ENCODE results near the gene CLEC7A. TPM values are rescaled to one million over a fixed set of nuclear protein-coding genes. Genes with fewer than 3 reads are reported as not detected.

Gene CLEC7A
- total RNA-seq, 2 donors from 2014 or later: 3.4 to 4.6 TPM

GRCh38 chr12:10097521-10097920 lies 32.5 kb downstream of the CLEC7A start:
- no peaks in the 10 kb centered on the region for H3K36me3 ChIP-seq
- 22% methylated on average over 3 of the region's 3 CpGs for WGBS
- no peaks in the 10 kb centered on the region for H3K4me1 ChIP-seq (replicated peaks)
- no peaks in the 10 kb centered on the region for H3K27me3 ChIP-seq (replicated peaks; ENCODE audit: insufficient read depth)
- TF ChIP-seq POLR2AphosphoS5 (IDR thresholded peaks at IDR 0.05) (no peak), POLR2A (IDR thresholded peaks at IDR 0.05) (no peak)
- TF ChIP-seq, protein P1, sequence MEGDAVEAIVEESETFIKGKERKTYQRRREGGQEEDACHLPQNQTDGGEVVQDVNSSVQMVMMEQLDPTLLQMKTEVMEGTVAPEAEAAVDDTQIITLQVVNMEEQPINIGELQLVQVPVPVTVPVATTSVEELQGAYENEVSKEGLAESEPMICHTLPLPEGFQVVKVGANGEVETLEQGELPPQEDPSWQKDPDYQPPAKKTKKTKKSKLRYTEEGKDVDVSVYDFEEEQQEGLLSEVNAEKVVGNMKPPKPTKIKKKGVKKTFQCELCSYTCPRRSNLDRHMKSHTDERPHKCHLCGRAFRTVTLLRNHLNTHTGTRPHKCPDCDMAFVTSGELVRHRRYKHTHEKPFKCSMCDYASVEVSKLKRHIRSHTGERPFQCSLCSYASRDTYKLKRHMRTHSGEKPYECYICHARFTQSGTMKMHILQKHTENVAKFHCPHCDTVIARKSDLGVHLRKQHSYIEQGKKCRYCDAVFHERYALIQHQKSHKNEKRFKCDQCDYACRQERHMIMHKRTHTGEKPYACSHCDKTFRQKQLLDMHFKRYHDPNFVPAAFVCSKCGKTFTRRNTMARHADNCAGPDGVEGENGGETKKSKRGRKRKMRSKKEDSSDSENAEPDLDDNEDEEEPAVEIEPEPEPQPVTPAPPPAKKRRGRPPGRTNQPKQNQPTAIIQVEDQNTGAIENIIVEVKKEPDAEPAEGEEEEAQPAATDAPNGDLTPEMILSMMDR (IDR thresholded peaks at IDR 0.05): no peak
- H3K27ac ChIP-seq: peak overlapping the region in 1 of 2 donors; percentile 29
- H3K9me3 ChIP-seq: no peaks in the 10 kb centered on the region
- no peak overlapping the region for H3K4me3 ChIP-seq
- intact Hi-C loops (cut with DNase I): no loop called here
- DNase-seq (ENCODE audit: low spot score): no peak

DNA sequence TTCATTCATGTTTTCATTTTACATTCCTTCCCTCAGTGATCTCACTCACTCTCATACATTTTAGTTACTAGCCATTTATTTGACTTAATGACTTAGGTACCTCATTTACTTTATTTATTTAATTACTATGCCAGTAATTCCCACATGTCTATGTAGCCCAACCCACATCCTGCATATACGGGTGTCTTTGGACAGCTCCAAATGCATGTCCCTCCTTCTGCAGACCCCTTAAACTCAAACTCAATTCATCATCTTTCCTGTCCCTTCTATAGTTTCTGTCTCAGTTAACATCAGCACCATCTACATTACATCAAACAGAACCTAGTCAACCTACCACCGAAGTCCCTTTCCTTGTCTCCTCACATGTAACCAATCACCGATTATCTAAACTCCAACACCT lies 34.0 kb downstream of the CLEC7A start:
- WGBS: 87% methylated on average over 3 of the region's 3 CpGs
- H3K4me3 ChIP-seq: no peak overlapping the region
- no peak for DNase-seq (ENCODE audit: low spot score)
- intact Hi-C loops (cut with DNase I): no loop called here
- no peaks in the 10 kb centered on the region for H3K4me1 ChIP-seq (replicated peaks)
- H3K36me3 ChIP-seq: no peaks in the 10 kb centered on the region
- H3K27ac ChIP-seq: no peak overlapping the region
- TF ChIP-seq POLR2AphosphoS5 (IDR thresholded peaks at IDR 0.05): no peak
- TF ChIP-seq POLR2A (IDR thresholded peaks at IDR 0.05): no peak
- TF ChIP-seq, protein P1 (IDR thresholded peaks at IDR 0.05): no peak
- H3K9me3 ChIP-seq: no peaks in the 10 kb centered on the region
- no peaks in the 10 kb centered on the region for H3K27me3 ChIP-seq (replicated peaks; ENCODE audit: insufficient read depth)

DNA sequence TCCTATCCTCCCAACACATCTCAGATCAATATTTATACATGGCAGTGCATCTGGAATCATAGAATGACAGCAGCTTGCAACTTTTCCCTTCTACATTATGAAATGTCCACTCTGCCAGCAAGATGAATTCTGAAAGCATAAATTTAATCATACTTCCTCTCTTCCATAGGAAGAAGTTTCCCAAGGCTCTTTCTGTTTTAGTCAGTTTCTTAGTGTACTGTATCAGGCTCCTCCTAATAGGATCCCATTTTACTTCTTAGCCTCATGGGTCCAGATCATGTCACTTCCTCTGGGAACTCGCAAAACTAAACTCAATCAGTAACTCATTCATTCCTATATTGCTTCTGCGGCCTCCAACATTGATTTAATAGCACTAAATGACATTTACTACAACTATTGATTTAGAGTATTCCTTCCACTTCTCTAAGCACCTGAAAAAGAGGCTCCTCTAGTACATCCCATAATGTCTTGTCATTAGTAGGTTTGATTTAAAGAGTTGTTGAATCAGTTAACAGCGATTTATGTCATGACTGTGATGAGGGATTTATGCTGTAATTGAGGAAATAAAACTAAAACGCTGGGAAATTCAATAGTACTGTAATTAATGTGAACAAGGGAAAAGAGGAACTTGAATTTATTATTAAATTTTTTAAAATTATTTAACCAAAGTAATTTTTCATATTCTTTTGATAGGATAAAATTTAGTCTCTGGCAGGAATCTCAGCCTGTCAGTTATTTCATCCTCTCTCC lies 35.2 kb downstream of the CLEC7A start:
- no peaks in the 10 kb centered on the region for H3K9me3 ChIP-seq
- intact Hi-C loops (cut with DNase I): no loop called here
- no peak overlapping the region for H3K27ac ChIP-seq
- WGBS: 56% methylated on average over 4 of the region's 4 CpGs
- no peak overlapping the region for H3K4me3 ChIP-seq
- H3K4me1 ChIP-seq (replicated peaks): no peaks in the 10 kb centered on the region
- H3K27me3 ChIP-seq (replicated peaks; ENCODE audit: insufficient read depth): no peaks in the 10 kb centered on the region
- H3K36me3 ChIP-seq: no peaks in the 10 kb centered on the region
- no peak for DNase-seq (ENCODE audit: low spot score)
- TF ChIP-seq, protein P1 (IDR thresholded peaks at IDR 0.05): no peak
- TF ChIP-seq POLR2A (IDR thresholded peaks at IDR 0.05) (no peak), POLR2AphosphoS5 (IDR thresholded peaks at IDR 0.05) (no peak)

DNA sequence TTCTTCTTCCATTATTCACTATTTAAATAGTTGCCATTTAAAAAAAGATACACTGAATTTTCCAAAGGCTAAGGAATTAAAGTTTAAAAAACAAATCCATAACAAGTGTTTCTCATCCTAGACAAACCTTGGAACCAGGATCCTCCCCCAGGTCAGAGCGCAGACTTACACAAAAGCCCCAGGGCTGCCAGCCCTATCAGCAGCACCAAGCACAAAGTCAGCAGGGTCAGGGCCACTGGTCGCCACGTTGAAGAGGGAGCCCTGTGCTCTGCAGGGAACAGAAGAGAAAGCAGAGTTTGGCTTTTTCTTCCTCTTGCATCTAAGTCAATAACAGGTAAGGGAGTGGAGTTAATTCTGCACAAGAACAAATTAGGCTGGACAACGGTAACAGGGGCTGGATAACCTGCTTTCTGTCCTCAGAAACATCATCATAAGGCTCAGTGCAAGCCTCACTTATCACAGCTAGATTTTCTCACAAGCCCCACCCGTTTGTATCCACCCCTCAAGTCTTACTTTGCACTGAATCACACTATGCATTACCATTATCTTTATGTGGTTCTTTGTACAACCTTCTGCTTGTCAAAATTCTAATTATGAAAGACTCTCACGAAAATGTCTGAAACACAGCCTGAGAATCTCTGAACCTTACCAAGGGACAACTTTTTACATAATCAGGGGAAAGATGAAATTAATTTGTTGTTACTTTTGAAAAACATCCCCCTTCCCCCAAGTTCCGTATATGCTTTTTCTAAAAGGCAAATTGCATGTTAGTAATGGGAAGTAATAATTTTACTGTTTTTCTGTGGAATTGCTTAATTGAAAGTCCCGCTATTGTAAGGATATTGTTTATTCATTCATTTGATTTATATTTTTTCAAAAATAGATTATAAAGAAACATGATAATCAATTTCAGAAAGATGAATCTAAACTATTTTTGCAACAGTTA lies 40.8 kb downstream of the CLEC7A start:
- no peaks in the 10 kb centered on the region for H3K4me1 ChIP-seq (replicated peaks)
- no peak for DNase-seq (ENCODE audit: low spot score)
- TF ChIP-seq POLR2A (IDR thresholded peaks at IDR 0.05) (no peak), POLR2AphosphoS5 (IDR thresholded peaks at IDR 0.05) (no peak)
- TF ChIP-seq, protein P1 (IDR thresholded peaks at IDR 0.05): no peak
- 61% methylated on average over 8 of the region's 8 CpGs for WGBS
- no peak overlapping the region for H3K4me3 ChIP-seq
- H3K27me3 ChIP-seq (replicated peaks; ENCODE audit: insufficient read depth): no peaks in the 10 kb centered on the region
- intact Hi-C loops (cut with DNase I): no loop called here
- H3K27ac ChIP-seq: no peak overlapping the region
- H3K9me3 ChIP-seq: no peaks in the 10 kb centered on the region
- no peaks in the 10 kb centered on the region for H3K36me3 ChIP-seq

Data from prostate gland (tissue), 2 donors.